Endothelial cell of umbilical vein (primary cell): ENCODE measurements around the gene USP8. TPM values are rescaled to one million over a fixed set of nuclear protein-coding genes. Genes with fewer than 3 reads are reported as not detected.

Source experiments
- BruUV-seq: library from RNA; stranded (reverse); fragments of 400-500 nt; replicated peaks from 2 replicates; lab custom pipeline; 2021; lab: Mats Ljungman, UMichigan
- CTCF ChIA-PET: fragments of 300-600, 350-600 bp; sonication (Branson Sonifier 250); formaldehyde crosslinking; loops from one replicate; lab custom pipeline; 2021; ENCODE audit warnings: antibody characterized with exemption, inconsistent platforms; lab: Charles Lee
- POLR2A ChIA-PET: fragments of 300-600, 350-600 bp; sonication (Branson Sonifier 250); formaldehyde crosslinking; loops from one replicate; lab custom pipeline; 2021; ENCODE audit warnings: antibody characterized with exemption, inconsistent platforms; lab: Charles Lee
- DNase-seq: peaks from one replicate; pipeline ENCODE4 v3.0.0-alpha.2; 2011; ENCODE audit warnings: low read depth, low spot score
- FAIRE-seq: peaks from 2 replicates; lab custom pipeline; 2011; peaks lifted over from hg19 to GRCh38; lab: Jason Lieb, UNC
- H2AFZ ChIP-seq: 2 replicates; pipeline ENCODE4 v1.6.0; 2012; ENCODE audit warnings: low read depth, low read length, control low read depth, inconsistent platforms
- H3K27ac ChIP-seq: 2 replicates; pipeline ENCODE4 v1.5.1; 2011; ENCODE audit warnings: low read depth, mild to moderate bottlenecking, control low read depth, low read length, moderate library complexity; ENCODE audit not compliant: insufficient read depth
- H3K27me3 ChIP-seq, 2 experiments: 2 replicates each; pipeline versions ENCODE4 v1.6.0 to v1.6.1; 2011; ENCODE audit warnings: low read length in 2 of 2, mixed read lengths in 1 of 2; ENCODE audit not compliant: control insufficient read depth in 2 of 2, insufficient read depth in 2 of 2
- H3K36me3 ChIP-seq, 2 experiments: 2 replicates in 1 of 2; 3 replicates in 1 of 2; pipeline ENCODE4 v1.5.1; 2011; ENCODE audit warnings: low read length in 2 of 2, mild to moderate bottlenecking in 1 of 2, moderate library complexity in 1 of 2; ENCODE audit not compliant: control insufficient read depth in 2 of 2, insufficient read depth in 2 of 2; ENCODE audit errors: extremely low read depth in 1 of 2
- H3K4me1 ChIP-seq: 3 replicates; pipeline ENCODE4 v1.5.1; 2011; ENCODE audit warnings: mild to moderate bottlenecking, low read length; ENCODE audit not compliant: control insufficient read depth, insufficient read depth; ENCODE audit errors: extremely low read depth
- H3K4me2 ChIP-seq: 2 replicates; pipeline ENCODE4 v1.6.1; 2011; ENCODE audit warnings: low read length, control low read depth, mixed read lengths; ENCODE audit not compliant: insufficient read depth
- H3K4me3 ChIP-seq, 3 experiments: fragments of 200-600 bp in 1 of 3; sonication (generic), shearing (Covaris generic) in 1 of 3; replicated peaks in 1 of 3; 2 replicates each; pipeline ENCODE4 v1.5.1; 2011 to 2016; ENCODE audit warnings: control low read depth in 3 of 3, low read length in 3 of 3, mild to moderate bottlenecking in 2 of 3, inconsistent platforms in 1 of 3, low read depth in 1 of 3, moderate library complexity in 1 of 3; ENCODE audit not compliant: insufficient read depth in 1 of 3
- H3K79me2 ChIP-seq: 2 replicates; pipeline ENCODE4 v1.6.0; 2012; ENCODE audit warnings: low read length, inconsistent platforms; ENCODE audit not compliant: control insufficient read depth, insufficient read depth
- H3K9ac ChIP-seq: replicated peaks from 2 replicates; pipeline ENCODE3; 2011; ENCODE audit warnings: low read length, control low read depth; ENCODE audit not compliant: insufficient read depth; ENCODE audit errors: extremely low read depth
- H3K9me1 ChIP-seq: replicated peaks from 3 replicates; pipeline ENCODE4 v1.6.0; 2011; ENCODE audit warnings: mild to moderate bottlenecking, low read length; ENCODE audit not compliant: control insufficient read depth, insufficient read depth; ENCODE audit errors: extremely low read depth
- H3K9me3 ChIP-seq: replicated peaks from 2 replicates; pipeline ENCODE4 v1.5.1; 2012; ENCODE audit warnings: low read length, inconsistent platforms; ENCODE audit not compliant: control insufficient read depth, insufficient read depth
- H4K20me1 ChIP-seq: replicated peaks from 2 replicates; pipeline ENCODE3; 2011; ENCODE audit warnings: mild to moderate bottlenecking, low read length; ENCODE audit not compliant: control insufficient read depth, insufficient read depth; ENCODE audit errors: extremely low read depth
- EZH2 ChIP-seq: IDR thresholded peaks from 2 replicates; pipeline ENCODE4 v1.6.1; 2012; ENCODE audit warnings: borderline replicate concordance, low read depth, mild to moderate bottlenecking, moderate library complexity, low read length, inconsistent platforms; ENCODE audit not compliant: severe bottlenecking
- JUN ChIP-seq: IDR thresholded peaks from 2 replicates; pipeline ENCODE4 v1.6.1; 2011; ENCODE audit warnings: borderline replicate concordance, low read depth; ENCODE audit not compliant: insufficient read length, insufficient read depth
- dilution Hi-C: fragments of 300-500 bp; cut with MboI; formaldehyde crosslinking; loops from one replicate; pipeline ENCODE4 v1.15.0; 2019; ENCODE audit warnings: low sequenced_read_pairs; ENCODE audit not compliant: extremely low pct_ligation_motif_present
- intact Hi-C: fragments of 100-400 bp; cut with micrococcal nuclease; formaldehyde crosslinking; loops from one replicate; pipeline ENCODE4 v1.10.0; 2022
- polyA plus RNA-seq, 4 experiments: library from polyadenylated mRNA; depleted of rRNA in 3 of 4; stranded (reverse) in 3 of 4; unstranded in 1 of 4; fragments of >200 nt; gene quantifications; 2 replicates each; pipeline versions ENCODE4 v1.2.1 to v1.2.3, GENCODE V29; 2011 to 2012; ENCODE audit warnings: missing spikeins in 1 of 4
- small RNA-seq: library from RNA; depleted of rRNA; stranded (forward); fragments of <200 nt; gene quantifications from one replicate; pipeline ENCODE3, GENCODE V24; 2012; ENCODE audit warnings: low replicate concordance, low read depth; ENCODE audit not compliant: insufficient read depth, insufficient read length
- total RNA-seq: library from RNA; stranded (reverse); gene quantifications from 2 replicates; pipeline ENCODE4 v1.2.3, GENCODE V29; 2021
- TF ChIP-seq, protein P1 (sequence below), 2 donors: IDR thresholded peaks; 1 replicate in 1 of 2; 2 replicates in 1 of 2; pipeline ENCODE4 v1.5.1; 2011; ENCODE audit warnings: low read length in 2 of 2, mild to moderate bottlenecking in 2 of 2, moderate library complexity in 2 of 2, control low read depth in 1 of 2, inconsistent platforms in 1 of 2, low read depth in 1 of 2; ENCODE audit not compliant: insufficient read depth in 1 of 2; ENCODE audit errors: extremely low read depth in 1 of 2

The USP8 gene
- total and polyA plus RNA-seq, 2 donors (not counting 3 experiments of a cell fraction or from before 2014, with no cell fraction given) = 19.0 to 44.8 TPM

GRCh38 chr15:50563756-50564155, 139.6 kb downstream of the USP8 start:
- Histone ChIP-seq H3K36me3 (peaks cover 0 to 7% of the 10 kb centered on the region in 2 experiments), H3K27me3 (no peaks in the 10 kb centered on the region), H3K4me1 (no peaks in the 10 kb centered on the region), H3K9me1 (no peaks in the 10 kb centered on the region), H3K4me3 (no peak overlapping the region), H3K9me3 (no peaks in the 10 kb centered on the region), H4K20me1 (no peaks in the 10 kb centered on the region), H3K4me2 (no peak overlapping the region), H2AFZ (no peak overlapping the region), H3K79me2 (no peaks in the 10 kb centered on the region), H3K27ac (no peak overlapping the region), H3K9ac (no peak overlapping the region)
- BruUV-seq = no TSS peak
- CTCF ChIA-PET = no interaction called here
- POLR2A ChIA-PET = no interaction called here
- no peak for TF ChIP-seq EZH2
- TF ChIP-seq, protein P1, sequence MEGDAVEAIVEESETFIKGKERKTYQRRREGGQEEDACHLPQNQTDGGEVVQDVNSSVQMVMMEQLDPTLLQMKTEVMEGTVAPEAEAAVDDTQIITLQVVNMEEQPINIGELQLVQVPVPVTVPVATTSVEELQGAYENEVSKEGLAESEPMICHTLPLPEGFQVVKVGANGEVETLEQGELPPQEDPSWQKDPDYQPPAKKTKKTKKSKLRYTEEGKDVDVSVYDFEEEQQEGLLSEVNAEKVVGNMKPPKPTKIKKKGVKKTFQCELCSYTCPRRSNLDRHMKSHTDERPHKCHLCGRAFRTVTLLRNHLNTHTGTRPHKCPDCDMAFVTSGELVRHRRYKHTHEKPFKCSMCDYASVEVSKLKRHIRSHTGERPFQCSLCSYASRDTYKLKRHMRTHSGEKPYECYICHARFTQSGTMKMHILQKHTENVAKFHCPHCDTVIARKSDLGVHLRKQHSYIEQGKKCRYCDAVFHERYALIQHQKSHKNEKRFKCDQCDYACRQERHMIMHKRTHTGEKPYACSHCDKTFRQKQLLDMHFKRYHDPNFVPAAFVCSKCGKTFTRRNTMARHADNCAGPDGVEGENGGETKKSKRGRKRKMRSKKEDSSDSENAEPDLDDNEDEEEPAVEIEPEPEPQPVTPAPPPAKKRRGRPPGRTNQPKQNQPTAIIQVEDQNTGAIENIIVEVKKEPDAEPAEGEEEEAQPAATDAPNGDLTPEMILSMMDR (IDR thresholded peaks at IDR 0.05; ENCODE audit: extremely low read depth in 1 of 2, insufficient read depth in 1 of 2, low read depth in 1 of 2, low read length in 2 of 2) = no peak
- TF ChIP-seq JUN = no peak
- intact Hi-C loops = no loop called here
- dilution Hi-C loops = no loop called here
- DNase-seq (no peak), FAIRE-seq (no peak)

Small RNAs within 50 kb of the gene (small RNA-seq; reads per million reads assigned to genes)
- not detected for gene RNA5SP395

Other genes with a start within 250 kb of the USP8 start
- gene SLC27A2, start 242.2 kb upstream of the USP8 start, total RNA-seq = not detected in 2 replicates
- not detected in 2 replicates for gene SLC27A2, start 242.2 kb upstream of the USP8 start, polyA plus RNA-seq
- gene HDC, start 158.7 kb upstream of the USP8 start, total RNA-seq = not detected in 2 replicates
- gene HDC, start 158.7 kb upstream of the USP8 start, polyA plus RNA-seq = not detected in 2 replicates
- gene GABPB1, start 69.2 kb upstream of the USP8 start, total RNA-seq = 57.8 and 59.7 TPM in 2 replicates
- 39.7 and 42.3 TPM in 2 replicates for gene GABPB1, start 69.2 kb upstream of the USP8 start, polyA plus RNA-seq
- not detected in 2 replicates for gene USP50, start 122.3 kb downstream of the USP8 start, total RNA-seq
- not detected in 2 replicates for gene USP50, start 122.3 kb downstream of the USP8 start, polyA plus RNA-seq